Stomach (tissue), 4 donors: ENCODE results near the gene CYP26B1.

Source experiments
- CTCF ChIP-seq, 7 experiments: fragments of 450-650 bp in 4 of 7; fragments of 200-600 bp in 3 of 7; sonication (generic) in 3 of 7; IDR thresholded peaks; one replicate each; pipeline ENCODE4 v1.5.1; 2016 to 2019; ENCODE audit warnings: antibody characterized with exemption in 7 of 7, control low read depth in 2 of 7, mild to moderate bottlenecking in 1 of 7
- POLR2A ChIP-seq, 4 donors: fragments of 450-650 bp; IDR thresholded peaks; one replicate each; pipeline ENCODE4 v1.6.1; 2016; ENCODE audit warnings: antibody characterized with exemption in 4 of 4, control low read depth in 2 of 4, mild to moderate bottlenecking in 1 of 4, moderate library complexity in 1 of 4
- POLR2AphosphoS5 ChIP-seq, 3 donors: sonication (generic); formaldehyde crosslinking; IDR thresholded peaks; one replicate each; pipeline ENCODE4 v1.6.1; 2016; ENCODE audit warnings: antibody characterized with exemption in 3 of 3

- TF ChIP-seq CTCF (IDR thresholded peaks at IDR 0.05) (no peak), POLR2AphosphoS5 (IDR thresholded peaks at IDR 0.05) (no peak), POLR2A (IDR thresholded peaks at IDR 0.05) (no peak)
Observed at GRCh38 chr2:72145658-72146329, 1.9 kb downstream of the CYP26B1 start.
